ENCODE measurements around the gene GIT2.

GIT2 gene

DNA sequence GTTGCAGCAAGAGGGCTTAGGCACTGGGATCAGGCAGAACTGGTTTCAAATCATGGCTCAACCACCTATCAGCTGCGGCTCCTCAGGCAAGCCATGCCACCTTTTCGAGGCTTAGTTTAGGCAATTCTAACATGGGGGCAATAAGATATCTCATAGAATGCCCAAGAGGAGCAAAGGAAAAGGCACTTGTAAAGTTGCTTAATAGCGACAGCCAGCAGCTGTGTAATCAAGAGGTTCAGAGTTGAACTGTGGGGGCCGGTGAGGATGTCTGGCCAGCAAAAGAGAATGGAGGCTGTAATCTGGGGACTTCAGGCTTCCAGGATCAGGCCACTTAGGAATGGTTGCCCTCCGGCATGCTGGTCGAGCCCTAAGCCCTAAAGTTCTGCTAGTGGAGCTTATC, 99.1 kb downstream of the GIT2 start:
- Histone ChIP-seq H3K36me3 (ENCODE audit: control insufficient read depth, insufficient read depth, low read length) (no peaks in the 10 kb centered on the region), H3K27me3 (ENCODE audit: insufficient read depth, low read length, poor library complexity) (no peaks in the 10 kb centered on the region), H3K4me3 (ENCODE audit: low read length) (no peak overlapping the region), H3K79me2 (ENCODE audit: control insufficient read depth, insufficient read depth, low read length) (no peaks in the 10 kb centered on the region), H3K56ac (ENCODE audit: low read length) (no peak overlapping the region), H4K5ac (ENCODE audit: low read length) (no peak overlapping the region), H3K27ac (ENCODE audit: low read depth, low read length) (no peak overlapping the region), H3K4ac (ENCODE audit: low read depth, low read length) (no peak overlapping the region), H3K23ac (ENCODE audit: low read length) (no peak overlapping the region), H3K18ac (ENCODE audit: low read length) (no peak overlapping the region), H2BK5ac (ENCODE audit: low read length) (no peak overlapping the region), H3K4me1 (ENCODE audit: control insufficient read depth, low read depth, low read length) (no peaks in the 10 kb centered on the region), H4K8ac (ENCODE audit: low read depth, low read length) (no peak overlapping the region), H3K4me2 (ENCODE audit: low read length) (no peak overlapping the region), H2BK15ac (replicated peaks; ENCODE audit: low read depth) (no peak overlapping the region), H3K9ac (ENCODE audit: low read length) (no peak overlapping the region), H3K79me1 (ENCODE audit: low read length) (peaks cover 2% of the 10 kb centered on the region), H2AK5ac (ENCODE audit: low read length) (no peak overlapping the region), H2BK120ac (ENCODE audit: low read depth, low read length) (no peak overlapping the region)
- DNase-seq: no peak
- WGBS (ENCODE audit: extremely low coverage, insufficient coverage, low lambda C conversion rate): no CpG with 5 or more reads among the region's 6 CpGs

DNA sequence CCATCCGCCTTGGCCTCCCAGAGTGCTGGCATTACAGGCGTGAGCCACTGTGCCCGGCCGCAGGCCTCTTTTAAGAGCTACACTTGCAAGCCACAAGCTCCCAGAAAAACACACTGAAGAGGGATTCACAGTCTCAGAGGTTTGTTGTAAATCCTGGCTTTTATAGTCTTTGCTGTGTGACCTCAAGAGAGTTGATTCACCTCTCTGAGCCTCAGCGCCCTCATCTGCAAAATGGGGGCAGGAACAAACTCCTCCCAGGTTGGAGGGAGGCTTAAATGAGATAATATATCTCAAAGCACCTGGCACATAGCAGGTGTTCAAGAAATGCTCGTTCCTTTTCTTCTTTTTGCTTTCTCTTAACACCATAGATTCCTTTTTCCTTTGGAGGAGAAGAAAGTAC, 100.0 kb downstream of the GIT2 start:
- Histone ChIP-seq H3K9ac (ENCODE audit: low read length) (no peak overlapping the region), H4K8ac (ENCODE audit: low read depth, low read length) (no peak overlapping the region), H4K5ac (ENCODE audit: low read length) (no peak overlapping the region), H3K36me3 (ENCODE audit: control insufficient read depth, insufficient read depth, low read length) (no peaks in the 10 kb centered on the region), H2BK5ac (ENCODE audit: low read length) (no peak overlapping the region), H3K4ac (ENCODE audit: low read depth, low read length) (no peak overlapping the region), H3K4me2 (ENCODE audit: low read length) (no peak overlapping the region), H3K79me1 (ENCODE audit: low read length) (peaks cover 2% of the 10 kb centered on the region), H3K56ac (ENCODE audit: low read length) (no peak overlapping the region), H2BK15ac (replicated peaks; ENCODE audit: low read depth) (no peak overlapping the region), H3K18ac (ENCODE audit: low read length) (no peak overlapping the region), H3K79me2 (ENCODE audit: control insufficient read depth, insufficient read depth, low read length) (no peaks in the 10 kb centered on the region), H3K4me1 (ENCODE audit: control insufficient read depth, low read depth, low read length) (no peaks in the 10 kb centered on the region), H2BK120ac (ENCODE audit: low read depth, low read length) (no peak overlapping the region), H3K27me3 (ENCODE audit: insufficient read depth, low read length, poor library complexity) (no peaks in the 10 kb centered on the region), H3K23ac (ENCODE audit: low read length) (no peak overlapping the region), H3K27ac (ENCODE audit: low read depth, low read length) (no peak overlapping the region), H2AK5ac (ENCODE audit: low read length) (no peak overlapping the region), H3K4me3 (ENCODE audit: low read length) (no peak overlapping the region)
- WGBS (ENCODE audit: extremely low coverage, insufficient coverage, low lambda C conversion rate): no CpG with 5 or more reads among the region's 6 CpGs
- no peak for DNase-seq

DNA sequence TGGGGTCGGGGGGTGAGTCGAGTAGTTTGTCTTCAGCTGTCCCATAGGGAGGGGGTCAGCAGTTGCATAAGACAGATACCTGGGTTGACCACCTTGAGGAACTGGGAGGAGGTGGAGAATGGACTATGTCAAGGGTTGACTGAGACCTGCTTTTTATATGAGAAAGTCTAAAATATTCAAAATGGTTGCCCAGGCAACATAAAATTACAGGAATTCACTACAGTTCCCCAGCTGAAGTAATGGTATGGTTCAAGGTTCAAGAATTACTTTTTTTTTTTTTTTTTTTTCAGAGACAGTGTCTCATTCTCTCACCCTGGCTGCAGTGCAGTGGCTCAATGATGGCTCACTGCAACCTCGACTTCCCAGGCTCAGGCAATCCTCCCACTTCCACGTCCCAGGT, 101.2 kb downstream of the GIT2 start:
- Histone ChIP-seq H3K79me1 (ENCODE audit: low read length) (no peaks in the 10 kb centered on the region), H3K56ac (ENCODE audit: low read length) (no peak overlapping the region), H2BK120ac (ENCODE audit: low read depth, low read length) (no peak overlapping the region), H4K8ac (ENCODE audit: low read depth, low read length) (no peak overlapping the region), H3K27ac (ENCODE audit: low read depth, low read length) (no peak overlapping the region), H3K18ac (ENCODE audit: low read length) (no peak overlapping the region), H3K9ac (ENCODE audit: low read length) (no peak overlapping the region), H3K36me3 (ENCODE audit: control insufficient read depth, insufficient read depth, low read length) (no peaks in the 10 kb centered on the region), H3K27me3 (ENCODE audit: insufficient read depth, low read length, poor library complexity) (no peaks in the 10 kb centered on the region), H3K4me1 (ENCODE audit: control insufficient read depth, low read depth, low read length) (no peaks in the 10 kb centered on the region), H2BK5ac (ENCODE audit: low read length) (no peak overlapping the region), H2AK5ac (ENCODE audit: low read length) (no peak overlapping the region), H3K4me2 (ENCODE audit: low read length) (no peak overlapping the region), H2BK15ac (replicated peaks; ENCODE audit: low read depth) (no peak overlapping the region), H4K5ac (ENCODE audit: low read length) (no peak overlapping the region), H3K79me2 (ENCODE audit: control insufficient read depth, insufficient read depth, low read length) (no peaks in the 10 kb centered on the region), H3K23ac (ENCODE audit: low read length) (no peak overlapping the region), H3K4me3 (ENCODE audit: low read length) (no peak overlapping the region), H3K4ac (ENCODE audit: low read depth, low read length) (no peak overlapping the region)
- DNase-seq: no peak
- no CpG with 5 or more reads among the region's 4 CpGs for WGBS (ENCODE audit: extremely low coverage, insufficient coverage, low lambda C conversion rate)

DNA sequence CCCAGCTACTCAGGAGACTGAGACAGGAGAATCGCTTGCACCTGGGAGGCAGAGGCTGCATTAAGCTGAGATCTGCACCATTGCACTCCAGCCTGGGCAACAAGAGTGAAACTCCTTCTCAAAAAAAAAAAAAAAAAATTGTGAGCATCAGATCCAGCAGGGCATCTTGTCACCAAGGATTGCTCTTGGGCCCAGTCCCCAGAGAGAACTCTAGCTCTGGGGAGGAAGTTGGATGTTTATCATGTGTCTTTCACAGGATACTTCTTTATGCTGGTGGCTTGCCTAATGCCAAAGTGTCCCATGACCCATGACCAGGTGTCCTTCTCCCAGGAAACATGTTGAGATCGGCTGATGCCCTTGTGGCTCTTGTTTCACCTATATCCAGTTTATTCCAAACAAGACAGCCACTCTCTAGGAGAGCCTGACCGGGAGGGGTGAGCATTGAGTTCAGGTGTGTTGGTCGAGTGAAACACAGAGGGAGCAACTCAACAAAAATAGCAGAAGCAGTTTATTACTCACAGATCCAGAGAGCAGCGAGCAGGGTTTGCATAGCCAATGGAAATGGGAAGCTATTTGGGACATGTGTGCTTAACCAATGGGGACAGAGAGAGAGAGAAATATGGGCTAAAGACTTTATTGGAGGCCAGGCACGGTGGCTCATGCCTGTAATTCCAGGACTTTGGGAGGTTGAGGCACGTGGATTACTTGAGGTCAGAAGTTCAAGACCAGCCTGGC, 102.7 kb downstream of the GIT2 start:
- Histone ChIP-seq H3K23ac (ENCODE audit: low read length) (no peak overlapping the region), H3K36me3 (ENCODE audit: control insufficient read depth, insufficient read depth, low read length) (no peaks in the 10 kb centered on the region), H3K79me1 (ENCODE audit: low read length) (no peaks in the 10 kb centered on the region), H3K9ac (ENCODE audit: low read length) (no peak overlapping the region), H3K4me3 (ENCODE audit: low read length) (no peak overlapping the region), H3K4ac (ENCODE audit: low read depth, low read length) (no peak overlapping the region), H2BK15ac (replicated peaks; ENCODE audit: low read depth) (no peak overlapping the region), H3K4me2 (ENCODE audit: low read length) (no peak overlapping the region), H3K4me1 (ENCODE audit: control insufficient read depth, low read depth, low read length) (no peaks in the 10 kb centered on the region), H3K27me3 (ENCODE audit: insufficient read depth, low read length, poor library complexity) (no peaks in the 10 kb centered on the region), H3K79me2 (ENCODE audit: control insufficient read depth, insufficient read depth, low read length) (no peaks in the 10 kb centered on the region), H3K56ac (ENCODE audit: low read length) (no peak overlapping the region), H4K5ac (ENCODE audit: low read length) (no peak overlapping the region), H3K27ac (ENCODE audit: low read depth, low read length) (no peak overlapping the region), H3K18ac (ENCODE audit: low read length) (no peak overlapping the region), H4K8ac (ENCODE audit: low read depth, low read length) (no peak overlapping the region), H2AK5ac (ENCODE audit: low read length) (no peak overlapping the region), H2BK5ac (ENCODE audit: low read length) (no peak overlapping the region), H2BK120ac (ENCODE audit: low read depth, low read length) (no peak overlapping the region)
- WGBS (ENCODE audit: extremely low coverage, insufficient coverage, low lambda C conversion rate): no CpG with 5 or more reads among the region's 7 CpGs
- no peak for DNase-seq

DNA sequence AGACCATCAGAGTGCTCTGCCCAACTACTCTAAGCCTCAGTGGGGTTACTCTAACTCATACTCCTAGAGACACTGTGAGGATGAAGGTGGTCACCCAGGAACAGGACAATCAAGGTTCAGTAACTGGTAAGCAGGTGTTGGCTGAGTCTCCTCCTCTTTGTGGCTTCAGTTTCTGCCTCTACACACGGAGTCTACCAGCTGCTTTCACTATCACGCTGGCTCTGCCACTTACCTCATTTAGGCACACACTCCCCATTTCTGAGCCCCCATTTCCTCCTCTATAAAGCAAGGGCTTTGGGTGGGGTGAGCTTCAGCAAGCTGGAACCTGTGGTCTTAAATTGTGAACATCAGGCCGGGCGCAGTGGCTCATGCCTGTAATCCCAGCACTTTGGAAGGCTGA, 103.4 kb downstream of the GIT2 start:
- Histone ChIP-seq H3K56ac (ENCODE audit: low read length) (no peak overlapping the region), H2BK15ac (replicated peaks; ENCODE audit: low read depth) (no peak overlapping the region), H3K36me3 (ENCODE audit: control insufficient read depth, insufficient read depth, low read length) (no peaks in the 10 kb centered on the region), H3K79me1 (ENCODE audit: low read length) (no peaks in the 10 kb centered on the region), H2BK120ac (ENCODE audit: low read depth, low read length) (no peak overlapping the region), H3K9ac (ENCODE audit: low read length) (no peak overlapping the region), H2BK5ac (ENCODE audit: low read length) (no peak overlapping the region), H3K4me1 (ENCODE audit: control insufficient read depth, low read depth, low read length) (no peaks in the 10 kb centered on the region), H2AK5ac (ENCODE audit: low read length) (no peak overlapping the region), H3K79me2 (ENCODE audit: control insufficient read depth, insufficient read depth, low read length) (no peaks in the 10 kb centered on the region), H3K18ac (ENCODE audit: low read length) (no peak overlapping the region), H4K8ac (ENCODE audit: low read depth, low read length) (no peak overlapping the region), H3K23ac (ENCODE audit: low read length) (no peak overlapping the region), H3K4me2 (ENCODE audit: low read length) (no peak overlapping the region), H3K4me3 (ENCODE audit: low read length) (no peak overlapping the region), H3K27me3 (ENCODE audit: insufficient read depth, low read length, poor library complexity) (no peaks in the 10 kb centered on the region), H3K4ac (ENCODE audit: low read depth, low read length) (no peak overlapping the region), H4K5ac (ENCODE audit: low read length) (no peak overlapping the region), H3K27ac (ENCODE audit: low read depth, low read length) (no peak overlapping the region)
- WGBS (ENCODE audit: extremely low coverage, insufficient coverage, low lambda C conversion rate): no CpG with 5 or more reads among the region's 4 CpGs
- DNase-seq: no peak

DNA sequence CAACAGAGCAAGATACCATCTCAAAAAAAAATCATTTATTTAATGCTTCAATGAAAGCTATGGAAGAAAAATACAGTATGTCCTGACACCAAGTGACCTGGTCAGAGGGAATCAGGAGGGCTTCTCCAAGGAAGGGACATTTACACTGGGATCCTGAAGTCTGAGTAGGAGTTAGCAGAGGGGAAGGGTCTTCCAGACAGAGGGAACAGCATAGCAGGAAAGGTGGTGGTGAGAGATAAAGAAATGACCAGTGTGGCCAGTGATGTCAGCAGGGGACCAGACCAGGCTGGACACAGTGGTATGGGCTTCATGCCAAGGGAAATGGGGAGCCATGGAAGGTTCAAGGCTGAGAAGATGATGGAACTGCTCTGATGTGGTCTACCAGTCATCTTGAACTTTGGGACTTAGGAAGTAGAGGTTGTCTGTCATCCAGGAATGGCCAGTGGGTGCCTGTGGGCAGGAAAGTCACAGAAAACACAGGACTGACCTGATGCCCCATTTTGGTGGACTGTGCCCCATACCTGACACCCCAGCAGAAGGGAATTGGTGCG, 103.9 kb downstream of the GIT2 start:
- no peak overlapping the region for H3K4me2 ChIP-seq (ENCODE audit: low read length)
- no peak overlapping the region for H2BK5ac ChIP-seq (ENCODE audit: low read length)
- H3K4me3 ChIP-seq (ENCODE audit: low read length): no peak overlapping the region
- H3K27ac ChIP-seq (ENCODE audit: low read depth, low read length): no peak overlapping the region
- H2BK120ac ChIP-seq (ENCODE audit: low read depth, low read length): no peak overlapping the region
- no peaks in the 10 kb centered on the region for H3K36me3 ChIP-seq (ENCODE audit: control insufficient read depth, insufficient read depth, low read length)
- H3K56ac ChIP-seq (ENCODE audit: low read length): no peak overlapping the region
- no peak overlapping the region for H3K18ac ChIP-seq (ENCODE audit: low read length)
- H3K4me1 ChIP-seq (ENCODE audit: control insufficient read depth, low read depth, low read length): no peaks in the 10 kb centered on the region
- no peak for DNase-seq
- H2BK15ac ChIP-seq (replicated peaks; ENCODE audit: low read depth): no peak overlapping the region
- H3K4ac ChIP-seq (ENCODE audit: low read depth, low read length): no peak overlapping the region
- no peak overlapping the region for H4K8ac ChIP-seq (ENCODE audit: low read depth, low read length)
- no peaks in the 10 kb centered on the region for H3K79me2 ChIP-seq (ENCODE audit: control insufficient read depth, insufficient read depth, low read length)
- no peaks in the 10 kb centered on the region for H3K27me3 ChIP-seq (ENCODE audit: insufficient read depth, low read length, poor library complexity)
- no CpG with 5 or more reads among the region's 1 CpG for WGBS (ENCODE audit: extremely low coverage, insufficient coverage, low lambda C conversion rate)
- H3K23ac ChIP-seq (ENCODE audit: low read length): no peak overlapping the region
- H3K79me1 ChIP-seq (ENCODE audit: low read length): no peaks in the 10 kb centered on the region
- no peak overlapping the region for H2AK5ac ChIP-seq (ENCODE audit: low read length)
- no peak overlapping the region for H3K9ac ChIP-seq (ENCODE audit: low read length)
- H4K5ac ChIP-seq (ENCODE audit: low read length): no peak overlapping the region

Data from mesendoderm (in vitro differentiated cells).